ENCODE measurements around the gene HLA-DOA. TPM values are rescaled to one million over a fixed set of nuclear protein-coding genes. Genes with fewer than 3 reads are reported as not detected.

The HLA-DOA gene
- total RNA-seq, 1 donor from 2014 or later, result 0.48 TPM

DNA sequence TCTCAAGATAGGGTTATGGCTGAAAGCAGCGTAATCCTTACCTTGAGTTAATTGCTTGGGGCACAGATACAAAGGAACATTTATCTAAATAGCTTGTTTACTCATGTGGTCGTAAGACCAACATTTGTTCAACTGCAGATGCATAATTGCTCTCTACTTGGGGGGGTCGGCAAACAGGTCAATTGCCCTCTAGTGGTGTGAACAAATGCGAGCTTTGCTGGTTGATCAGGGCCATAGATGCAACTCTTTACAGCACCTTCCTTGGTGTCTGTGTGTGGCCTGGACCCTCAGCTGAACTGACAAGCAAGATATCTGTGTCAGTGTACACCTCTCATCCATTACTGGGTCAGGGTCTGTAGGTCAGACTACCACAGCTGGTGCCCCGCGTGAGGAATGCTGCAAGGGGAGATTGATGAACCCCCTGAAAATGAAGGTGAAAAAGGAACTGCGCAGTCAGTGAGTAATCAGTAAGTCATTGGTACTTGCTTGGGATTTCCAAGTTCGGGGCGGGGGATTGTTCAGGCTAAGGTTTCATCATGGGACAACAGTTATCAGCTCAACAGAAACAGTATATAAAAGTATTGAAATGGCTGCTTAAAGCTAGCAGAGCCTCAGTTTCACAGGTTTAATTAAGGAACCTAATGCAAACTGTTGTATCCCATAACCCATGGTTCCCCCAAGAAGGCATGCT lies 40.1 kb upstream of the HLA-DOA start:
- no peak overlapping the region for H3K9ac ChIP-seq (ENCODE audit: low read length)
- no peaks in the 10 kb centered on the region for H3K9me3 ChIP-seq (ENCODE audit: insufficient read depth, low read depth, low read length)
- Mint-ChIP-seq H3K36me3 (ENCODE audit: low read depth, unreplicated experiment) (no peaks in the 10 kb centered on the region), H3K9me3 (ENCODE audit: unreplicated experiment) (peaks cover 9% of the 10 kb centered on the region), H3K4me1 (ENCODE audit: low read depth, unreplicated experiment) (no peaks in the 10 kb centered on the region), H3K27me3 (ENCODE audit: low read depth, unreplicated experiment) (peaks cover 7% of the 10 kb centered on the region), H3K4me3 (ENCODE audit: unreplicated experiment) (no peak overlapping the region), H3K27ac (ENCODE audit: unreplicated experiment) (no peak overlapping the region)
- no peaks in the 10 kb centered on the region for H4K20me1 ChIP-seq (ENCODE audit: insufficient read depth, low read length)
- H3K27me3 ChIP-seq (ENCODE audit: insufficient read depth, low read length), result peaks cover 30% of the 10 kb centered on the region
- no peak for DNase-seq (ENCODE audit: low read depth)
- FAIRE-seq, result no peak
- H3K4me3 ChIP-seq (ENCODE audit: insufficient read depth, low read depth, low read length), result no peak overlapping the region
- TF ChIP-seq EZH2 (IDR thresholded peaks at IDR 0.05; ENCODE audit: insufficient read depth, low read length) (no peak), CTCF (IDR thresholded peaks at IDR 0.05; ENCODE audit: insufficient read depth, low read depth, low read length) (peak; percentile 5)
- no peaks in the 10 kb centered on the region for H3K4me1 ChIP-seq (ENCODE audit: insufficient read depth, low read length)
- no peak overlapping the region for H2AFZ ChIP-seq (ENCODE audit: low read depth, low read length)
- no peak overlapping the region for H3K4me2 ChIP-seq (ENCODE audit: low read length)
- no peaks in the 10 kb centered on the region for H3K79me2 ChIP-seq (ENCODE audit: insufficient read depth, low read length)
- H3K36me3 ChIP-seq (ENCODE audit: insufficient read depth, low read length), result no peaks in the 10 kb centered on the region
- no peak overlapping the region for H3K27ac ChIP-seq (ENCODE audit: low read depth, low read length)

- TF ChIP-seq CTCF (IDR thresholded peaks at IDR 0.05; ENCODE audit: insufficient read depth, low read depth, low read length) (no peak), EZH2 (IDR thresholded peaks at IDR 0.05; ENCODE audit: insufficient read depth, low read length) (no peak)
- H3K4me3 ChIP-seq (ENCODE audit: insufficient read depth, low read depth, low read length), result no peak overlapping the region
- H3K4me1 ChIP-seq (ENCODE audit: insufficient read depth, low read length), result no peaks in the 10 kb centered on the region
- Mint-ChIP-seq H3K4me3 (ENCODE audit: unreplicated experiment) (no peak overlapping the region), H3K27ac (ENCODE audit: unreplicated experiment) (no peak overlapping the region), H3K36me3 (ENCODE audit: low read depth, unreplicated experiment) (no peaks in the 10 kb centered on the region), H3K4me1 (ENCODE audit: low read depth, unreplicated experiment) (no peaks in the 10 kb centered on the region), H3K27me3 (ENCODE audit: low read depth, unreplicated experiment) (no peaks in the 10 kb centered on the region), H3K9me3 (ENCODE audit: unreplicated experiment) (peaks cover 4% of the 10 kb centered on the region)
- H3K9me3 ChIP-seq (ENCODE audit: insufficient read depth, low read depth, low read length), result no peaks in the 10 kb centered on the region
- H2AFZ ChIP-seq (ENCODE audit: low read depth, low read length), result no peak overlapping the region
- FAIRE-seq, result no peak
- H3K9ac ChIP-seq (ENCODE audit: low read length), result no peak overlapping the region
- H3K36me3 ChIP-seq (ENCODE audit: insufficient read depth, low read length), result no peaks in the 10 kb centered on the region
- DNase-seq (ENCODE audit: low read depth), result no peak
- peaks cover 2% of the 10 kb centered on the region for H3K27me3 ChIP-seq (ENCODE audit: insufficient read depth, low read length)
- H3K27ac ChIP-seq (ENCODE audit: low read depth, low read length), result no peak overlapping the region
- H3K4me2 ChIP-seq (ENCODE audit: low read length), result no peak overlapping the region
- no peaks in the 10 kb centered on the region for H4K20me1 ChIP-seq (ENCODE audit: insufficient read depth, low read length)
- H3K79me2 ChIP-seq (ENCODE audit: insufficient read depth, low read length), result no peaks in the 10 kb centered on the region
Observed at GRCh38 chr6:33040157-33040556, 30.8 kb upstream of the HLA-DOA start.

GRCh38 chr6:33036535-33036934 lies 27.1 kb upstream of the HLA-DOA start:
- Histone ChIP-seq H3K9me3 (ENCODE audit: insufficient read depth, low read depth, low read length) (no peaks in the 10 kb centered on the region), H3K4me1 (ENCODE audit: insufficient read depth, low read length) (no peaks in the 10 kb centered on the region), H3K27ac (ENCODE audit: low read depth, low read length) (no peak overlapping the region), H3K36me3 (ENCODE audit: insufficient read depth, low read length) (no peaks in the 10 kb centered on the region), H3K4me3 (ENCODE audit: insufficient read depth, low read depth, low read length) (no peak overlapping the region), H2AFZ (ENCODE audit: low read depth, low read length) (no peak overlapping the region), H3K79me2 (ENCODE audit: insufficient read depth, low read length) (no peaks in the 10 kb centered on the region), H3K9ac (ENCODE audit: low read length) (no peak overlapping the region), H3K4me2 (ENCODE audit: low read length) (no peak overlapping the region), H4K20me1 (ENCODE audit: insufficient read depth, low read length) (no peaks in the 10 kb centered on the region), H3K27me3 (ENCODE audit: insufficient read depth, low read length) (peaks cover 11% of the 10 kb centered on the region)
- TF ChIP-seq EZH2 (IDR thresholded peaks at IDR 0.05; ENCODE audit: insufficient read depth, low read length), result no peak
- H3K36me3 Mint-ChIP-seq (ENCODE audit: low read depth, unreplicated experiment), result no peaks in the 10 kb centered on the region
- DNase-seq (ENCODE audit: low read depth) (no peak), FAIRE-seq (no peak)
- H3K27me3 Mint-ChIP-seq (ENCODE audit: low read depth, unreplicated experiment), result no peaks in the 10 kb centered on the region
- peaks cover 6% of the 10 kb centered on the region for H3K9me3 Mint-ChIP-seq (ENCODE audit: unreplicated experiment)
- no peak overlapping the region for H3K4me3 Mint-ChIP-seq (ENCODE audit: unreplicated experiment)
- H3K27ac Mint-ChIP-seq (ENCODE audit: unreplicated experiment), result no peak overlapping the region
- H3K4me1 Mint-ChIP-seq (ENCODE audit: low read depth, unreplicated experiment), result no peaks in the 10 kb centered on the region

Measured in astrocyte (in vitro differentiated cells and primary cell).